UCSD-AML1 (cell line): ENCODE data around the gene NLRP5.
"Not testable (repeated sequence)": the region's sequence is repeated elsewhere in the genome, so short reads cannot be mapped to it uniquely, and the experiment has no call there.

Experiments used
- DNase-seq: peaks from one replicate; lab custom pipeline; 2025; ENCODE audit not compliant: unreplicated experiment; lab: John Stamatoyannopoulos, UW

The NLRP5 gene

DNA sequence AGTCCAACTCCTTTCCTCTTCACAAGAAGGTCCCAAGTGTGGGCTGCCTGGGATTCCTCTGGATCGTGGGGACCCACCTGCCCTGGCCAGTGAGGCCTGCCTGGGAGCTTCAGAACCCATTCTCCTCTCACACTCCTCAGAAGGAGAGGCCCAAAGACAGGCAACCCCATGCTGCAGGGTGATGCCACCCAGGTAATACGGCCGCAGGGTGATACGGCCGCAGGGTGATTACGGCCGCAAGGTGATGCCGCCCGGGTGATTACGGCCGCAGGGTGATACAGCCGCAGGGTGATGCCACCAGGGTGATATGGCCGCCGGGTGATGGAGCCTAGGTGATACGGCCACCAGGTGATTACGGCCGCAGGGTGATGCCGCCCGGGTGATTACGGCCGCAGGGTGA lies 111.7 kb downstream of the NLRP5 start:
- not testable (repeated sequence) for DNase-seq

DNA sequence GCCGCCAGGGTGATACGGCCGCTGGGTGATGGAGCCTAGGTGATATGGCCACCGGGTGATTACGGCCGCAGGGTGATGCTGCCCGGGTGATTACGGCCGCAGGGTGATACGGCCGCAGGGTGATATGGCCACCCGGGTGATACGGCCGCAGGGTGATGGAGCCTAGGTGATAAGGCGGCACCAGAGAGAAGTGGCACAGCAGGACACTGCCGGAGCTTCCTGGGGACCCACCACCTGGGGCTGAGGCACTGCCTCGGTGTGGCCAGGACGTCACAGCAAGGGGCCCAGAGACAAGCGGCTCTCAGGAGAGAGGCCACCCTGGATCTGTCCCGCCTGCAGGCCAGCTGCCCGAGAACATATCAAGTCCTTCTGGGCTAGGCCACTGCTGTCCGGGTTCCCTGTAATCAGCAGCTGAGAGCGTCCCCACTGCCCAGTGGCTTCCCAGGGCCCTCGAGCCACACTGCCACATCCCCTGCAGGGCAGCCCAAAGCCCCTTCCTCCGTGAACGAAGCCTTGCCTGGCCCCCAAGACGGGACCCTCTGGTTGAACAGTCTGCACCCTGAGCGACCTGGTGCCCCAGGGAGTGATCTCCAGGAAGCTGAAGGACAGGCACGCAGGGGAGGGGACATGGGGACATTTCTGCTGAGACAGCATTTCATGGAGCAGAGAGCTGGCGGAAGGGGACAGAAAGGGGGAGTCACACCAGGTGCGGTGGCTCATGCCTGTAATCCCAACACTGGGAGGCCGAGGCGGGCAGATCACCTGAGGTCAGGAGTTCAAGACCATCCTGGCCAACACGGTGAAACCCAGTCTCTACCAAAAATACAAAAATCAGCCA lies 112.4 kb downstream of the NLRP5 start:
- DNase-seq, result no peak

- DNase-seq, result no peak
These were observed 113.3 kb downstream of the NLRP5 start for GRCh38 chr19:56099638-56100539.

GRCh38 chr19:56101095-56101494 lies 114.5 kb downstream of the NLRP5 start:
- DNase-seq, result no peak

GRCh38 chr19:56101746-56102535 lies 115.4 kb downstream of the NLRP5 start:
- DNase-seq, result no peak

DNA sequence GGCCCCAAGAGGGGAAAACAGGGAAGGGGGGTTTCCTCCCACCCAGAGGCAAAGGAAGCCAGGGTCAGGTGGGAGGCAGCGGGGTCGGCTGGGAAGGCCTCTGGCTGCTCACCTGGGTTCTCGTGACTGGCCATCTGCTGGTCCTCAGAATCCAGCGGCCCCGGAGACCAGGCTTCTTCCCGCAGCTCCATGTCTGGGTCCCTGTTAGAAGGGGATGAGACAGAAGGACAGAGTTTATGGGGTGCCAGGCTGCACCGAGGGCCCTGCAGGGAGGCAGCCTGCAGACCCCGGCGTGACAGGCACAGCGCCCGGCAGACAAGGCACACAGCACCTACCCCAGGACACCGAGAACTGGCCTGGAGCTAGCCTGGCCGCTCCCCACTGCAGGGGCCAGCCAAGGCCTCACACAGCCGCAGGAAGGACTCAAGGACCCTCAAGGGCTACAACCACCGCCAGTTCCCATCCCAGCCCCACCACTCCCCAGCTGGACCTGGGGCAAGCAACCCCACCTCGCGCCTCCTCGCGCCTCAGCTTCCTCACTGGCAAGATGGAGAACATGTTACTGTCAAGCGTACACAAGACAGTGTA lies 116.5 kb downstream of the NLRP5 start:
- no peak for DNase-seq

DNA sequence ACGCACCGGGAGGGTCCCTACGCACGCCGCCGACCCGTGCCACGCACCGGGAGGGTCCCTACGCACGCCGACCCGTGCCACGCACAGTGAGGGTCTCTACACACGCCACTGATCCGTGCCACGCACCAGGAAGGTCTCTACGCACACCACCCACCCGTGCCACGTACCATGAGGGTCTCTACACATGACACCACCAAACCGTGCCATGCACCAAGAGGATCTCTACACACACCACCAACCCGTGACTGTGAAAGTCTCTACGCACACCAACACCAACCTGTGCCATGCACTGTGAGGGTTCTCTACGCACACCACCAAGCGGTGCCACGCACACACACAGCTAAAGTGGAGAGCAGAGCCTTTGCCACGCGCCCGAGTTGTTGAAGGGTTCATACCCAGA lies 117.8 kb downstream of the NLRP5 start:
- DNase-seq, result no peak

- DNase-seq, result peak; percentile 74
These were observed 118.6 kb downstream of the NLRP5 start for GRCh38 chr19:56105090-56105701.

DNA sequence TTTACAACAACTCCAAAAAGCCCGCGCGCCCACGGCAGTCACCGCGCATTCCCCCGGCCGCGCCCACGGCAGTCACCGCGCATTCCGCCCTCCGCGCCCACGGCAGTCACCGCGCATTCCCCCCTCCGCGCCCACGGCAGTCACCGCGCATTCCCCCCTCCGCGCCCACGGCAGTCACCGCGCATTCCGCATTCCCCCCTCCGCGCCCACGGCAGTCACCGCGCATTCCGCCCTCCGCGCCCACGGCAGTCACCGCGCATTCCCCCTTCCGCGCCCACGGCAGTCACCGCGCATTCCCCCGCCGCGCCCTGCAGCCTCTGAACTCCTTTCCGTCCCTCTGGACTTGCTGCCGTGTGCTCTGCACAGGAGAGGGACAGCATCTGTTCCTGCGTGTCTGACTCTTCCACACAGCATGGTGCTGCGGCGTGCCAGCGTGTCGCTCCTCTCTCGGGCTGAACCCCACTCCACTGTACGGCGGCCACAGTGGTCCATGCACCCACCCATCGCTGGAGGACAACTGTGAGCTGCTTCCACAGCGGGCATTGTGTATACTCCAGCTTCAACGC lies 119.3 kb downstream of the NLRP5 start:
- DNase-seq, result not testable (repeated sequence)

GRCh38 chr19:56106397-56106849 lies 119.8 kb downstream of the NLRP5 start:
- no peak for DNase-seq

DNA sequence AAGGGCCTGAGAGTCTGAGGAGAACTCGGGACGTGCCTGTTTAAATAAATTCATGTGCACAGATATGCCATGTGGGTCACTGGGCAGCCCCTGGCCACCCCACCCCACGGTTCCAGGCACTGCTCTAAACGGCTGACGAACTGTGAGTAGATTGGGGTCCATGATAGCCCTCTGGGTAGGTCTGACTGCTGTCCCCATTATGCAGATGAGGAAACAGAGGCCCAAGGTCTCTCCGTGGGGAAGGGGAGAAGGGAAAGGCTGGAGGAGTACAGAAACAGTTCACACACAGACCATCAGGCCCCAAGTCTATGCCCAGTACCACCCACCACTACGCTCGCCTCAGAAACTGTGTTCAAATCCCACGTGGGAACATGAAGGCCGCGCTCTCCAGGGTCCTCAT lies 120.4 kb downstream of the NLRP5 start:
- no peak for DNase-seq

GRCh38 chr19:56107626-56108351 lies 121.2 kb downstream of the NLRP5 start:
- no peak for DNase-seq

DNA sequence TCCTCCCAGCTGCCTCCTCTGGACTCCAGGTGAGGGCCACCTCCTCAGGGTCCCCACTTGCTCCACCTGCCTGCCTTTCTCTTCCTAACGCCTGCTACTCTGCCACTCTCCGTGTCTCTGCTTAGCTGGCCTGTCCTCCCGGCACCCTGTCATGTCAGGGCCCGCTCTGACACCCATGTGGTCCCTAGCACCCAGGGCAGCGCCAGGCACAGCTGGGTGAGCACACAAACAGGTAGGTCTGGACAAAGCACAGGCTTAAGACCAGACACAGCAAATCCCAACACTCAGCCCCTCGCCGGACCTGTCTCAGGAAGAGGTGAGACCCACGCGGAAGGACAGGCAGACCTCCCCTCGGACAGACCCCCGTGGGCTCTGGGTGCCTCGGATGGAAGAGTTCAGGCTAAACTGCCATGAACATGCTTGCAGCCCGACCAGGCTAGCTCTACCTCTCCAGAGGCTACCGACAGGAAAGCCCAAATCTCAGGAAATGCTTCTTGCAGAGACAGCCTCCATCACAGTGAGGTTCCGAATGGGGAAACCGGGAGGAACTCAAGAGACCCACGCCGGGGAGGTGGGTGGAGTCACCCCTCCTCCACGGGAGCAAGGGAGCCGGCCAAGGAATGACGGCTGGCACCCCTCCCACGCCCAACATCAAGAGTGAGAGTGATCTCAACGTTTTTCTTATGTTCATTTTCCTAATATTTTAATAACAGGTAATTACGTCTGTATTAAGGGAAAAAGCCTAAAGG lies 122.0 kb downstream of the NLRP5 start:
- DNase-seq, result peak; percentile 15

DNA sequence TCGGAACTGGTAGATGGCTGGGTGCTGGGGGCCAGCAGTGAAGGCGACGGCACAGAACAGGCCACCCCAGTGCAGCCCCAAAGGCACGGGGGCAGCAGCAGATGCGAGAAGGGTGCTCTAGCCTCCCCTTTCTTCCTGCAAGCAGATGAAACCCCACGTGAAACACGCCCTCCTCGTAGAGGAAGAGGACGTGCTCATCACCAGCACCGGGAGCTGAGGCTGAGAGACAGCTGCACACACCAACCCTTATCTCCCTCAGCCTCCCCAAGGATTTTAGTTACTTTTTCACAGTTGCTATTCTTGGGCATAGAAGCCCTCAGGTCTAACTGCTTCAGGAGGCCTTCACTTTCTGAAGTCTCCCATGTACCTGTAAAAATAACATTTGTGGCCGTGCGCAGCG lies 122.7 kb downstream of the NLRP5 start:
- DNase-seq, result no peak

DNA sequence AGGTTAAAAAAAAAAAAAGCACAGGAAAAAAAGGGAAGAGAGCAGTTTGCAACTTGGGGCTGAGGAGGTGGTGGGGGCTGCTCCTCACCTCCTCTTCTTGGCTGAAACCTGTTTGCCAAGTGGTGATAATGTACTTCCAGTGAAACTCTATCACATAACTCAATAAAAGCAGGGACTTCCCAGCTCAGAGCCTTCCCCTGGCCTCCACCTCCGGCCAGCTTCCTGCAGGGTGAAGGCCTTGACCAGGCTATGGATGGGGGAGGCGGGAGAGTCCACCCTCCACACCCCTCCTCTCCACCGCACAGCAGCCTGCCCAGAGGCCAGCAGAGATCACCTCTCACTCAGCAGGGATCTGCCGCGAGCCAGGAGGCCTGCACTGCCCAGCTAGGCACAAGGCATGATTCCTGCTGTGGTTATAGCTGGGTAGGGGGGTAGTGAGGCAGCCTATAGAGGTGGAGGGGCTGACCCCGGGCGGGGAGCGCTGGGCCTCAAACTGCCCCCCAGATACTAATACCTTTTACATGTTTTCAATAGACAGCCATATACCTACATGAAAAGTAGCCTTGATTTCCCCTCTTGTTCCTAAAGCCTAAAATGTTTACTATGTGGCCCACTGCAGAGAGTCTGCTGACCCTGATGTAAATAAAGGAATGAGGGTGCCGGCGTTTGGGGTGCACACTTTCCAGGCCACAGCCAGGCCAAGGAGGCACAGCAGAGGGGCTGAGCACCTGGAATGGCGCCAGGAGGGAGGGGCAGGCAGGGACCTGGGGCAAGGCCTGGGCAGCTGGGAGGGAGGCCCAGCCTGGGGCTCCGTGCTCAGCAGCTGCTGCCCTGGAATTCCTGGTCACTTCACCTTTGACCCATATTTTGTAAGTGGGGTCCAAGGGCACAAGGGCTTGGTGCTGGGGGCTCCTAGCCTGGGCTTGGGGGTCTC lies 124.2 kb downstream of the NLRP5 start:
- DNase-seq, result peak; percentile 30
